Measurements from ENCODE around the gene ARRDC5.
"Not testable (repeated sequence)": the region's sequence is repeated elsewhere in the genome, so short reads cannot be mapped to it uniquely, and the experiment has no call there.

Gene ARRDC5

DNA sequence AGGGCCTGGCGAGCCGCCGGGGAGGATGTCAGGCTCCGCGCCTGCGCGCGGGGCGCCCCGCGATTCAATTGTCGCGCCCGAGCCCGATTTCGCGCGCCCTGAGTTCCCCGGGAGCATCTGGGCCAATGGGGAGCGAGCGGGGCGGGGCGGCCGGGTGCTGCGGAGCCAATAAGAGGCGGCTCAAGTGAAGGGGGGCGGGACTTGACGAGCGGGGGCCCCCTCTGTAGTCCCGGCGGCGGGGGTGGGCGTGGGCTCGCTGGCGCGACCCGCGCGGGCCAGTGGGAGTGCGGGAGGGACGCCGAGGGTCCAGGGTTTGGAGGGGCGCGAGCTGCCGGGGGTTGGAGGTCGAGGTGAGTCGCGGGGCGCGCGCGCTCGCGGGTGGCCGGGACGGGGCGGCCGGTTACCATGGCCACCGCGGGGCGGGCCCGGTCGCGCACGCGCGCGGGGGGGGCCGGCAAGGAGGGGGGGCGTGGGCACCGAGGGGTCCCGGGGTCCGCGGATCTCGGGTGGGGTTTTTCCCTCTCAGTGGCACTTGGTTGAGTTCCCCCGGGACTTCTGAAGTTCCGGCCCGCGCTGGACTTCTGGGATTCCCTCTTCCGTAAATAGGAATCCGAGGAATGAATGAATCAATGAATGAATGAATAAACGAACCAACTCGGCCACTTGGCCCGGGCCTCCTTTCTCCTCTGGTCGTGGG, 7.3 kb upstream of the ARRDC5 start:
- DNase-seq: peak; percentile 93

- peak; percentile 80 for DNase-seq
These were observed 6.6 kb upstream of the ARRDC5 start, which contains the start of gene UHRF1 for GRCh38 chr19:4909156-4909896. Gene UHRF1 (plus strand): TSS chr19:4909501. CDS start chr19:4910886, 1,385 bp downstream.

- no peak for DNase-seq
These were observed 6.1 kb upstream of the ARRDC5 start for GRCh38 chr19:4908781-4909155.

GRCh38 chr19:4908360-4908759, 5.7 kb upstream of the ARRDC5 start:
- DNase-seq: no peak

GRCh38 chr19:4906963-4907362, 4.3 kb upstream of the ARRDC5 start:
- no peak for DNase-seq

- DNase-seq: no peak
These were observed 1.8 kb upstream of the ARRDC5 start for GRCh38 chr19:4904481-4904880.

DNA sequence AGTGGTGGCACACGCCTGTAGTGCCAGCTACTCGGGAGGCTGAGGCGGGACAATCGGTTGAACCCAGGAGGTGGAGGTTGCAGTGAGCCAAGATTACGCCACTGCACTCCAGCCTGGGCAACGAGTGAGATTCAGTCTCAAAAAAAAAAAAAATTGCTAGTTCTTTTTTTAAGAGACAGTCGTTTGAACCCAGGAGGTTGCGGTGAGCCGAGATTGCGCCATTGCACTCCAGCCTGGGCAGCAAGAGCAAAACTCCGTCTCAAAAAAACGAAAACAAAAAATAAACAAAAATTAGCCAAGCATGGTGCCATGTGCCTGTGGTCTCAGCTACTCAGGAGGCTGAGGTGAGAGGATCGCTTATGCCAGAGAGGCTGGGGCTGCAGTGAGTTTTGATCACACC, 1.8 kb downstream of the ARRDC5 start:
- not testable (repeated sequence) for DNase-seq

DNA sequence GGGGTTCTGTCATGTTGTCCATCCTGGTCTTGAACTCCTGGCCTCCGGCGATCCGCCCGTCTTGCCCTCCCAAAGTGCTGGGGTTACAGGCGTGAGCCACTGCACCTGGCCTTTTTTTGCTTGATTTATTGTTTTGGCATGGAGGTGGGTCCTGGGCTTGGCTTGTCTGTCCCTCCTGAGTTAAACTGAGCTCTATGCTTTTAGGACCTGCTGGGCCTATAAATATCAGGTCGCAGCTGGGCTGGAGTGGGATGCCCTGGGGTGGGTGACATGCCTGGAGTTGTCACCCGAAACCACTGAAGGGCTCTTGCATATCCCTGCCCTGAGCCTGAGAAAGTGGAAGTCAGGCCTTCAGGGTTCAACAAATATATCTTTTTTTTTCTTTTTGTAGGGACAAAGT, 5.5 kb downstream of the ARRDC5 start:
- no peak for DNase-seq

- DNase-seq: no peak
These were observed 6.3 kb downstream of the ARRDC5 start for GRCh38 chr19:4896372-4896771.

DNA sequence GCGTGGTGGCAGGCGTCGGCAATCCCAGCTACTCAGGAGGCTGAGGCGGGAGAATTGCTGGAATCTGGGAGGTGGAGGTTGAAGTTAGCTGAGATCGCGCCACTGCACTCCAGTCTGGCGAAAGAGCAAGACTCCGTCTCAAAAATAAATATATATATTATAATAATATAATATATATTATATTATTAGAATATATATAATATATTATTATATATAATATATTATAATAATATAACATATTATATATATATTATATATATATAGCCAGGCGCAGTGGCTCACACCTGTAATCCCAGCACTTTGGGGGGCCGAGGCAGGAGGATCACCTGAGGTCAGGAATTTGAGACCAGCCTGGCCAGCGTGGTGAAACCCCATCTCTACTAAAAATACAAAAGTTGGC, 9.7 kb downstream of the ARRDC5 start:
- DNase-seq: not testable (repeated sequence)

- DNase-seq: no peak
These were observed 11.6 kb downstream of the ARRDC5 start for GRCh38 chr19:4891066-4891465.

GRCh38 chr19:4889034-4889815, 13.5 kb downstream of the ARRDC5 start:
- peak; percentile 78 for DNase-seq

- DNase-seq: not testable (repeated sequence)
These were observed 14.9 kb downstream of the ARRDC5 start for GRCh38 chr19:4887803-4888202.

- not testable (repeated sequence) for DNase-seq
These were observed 17.7 kb downstream of the ARRDC5 start for GRCh38 chr19:4884993-4885392.

DNA sequence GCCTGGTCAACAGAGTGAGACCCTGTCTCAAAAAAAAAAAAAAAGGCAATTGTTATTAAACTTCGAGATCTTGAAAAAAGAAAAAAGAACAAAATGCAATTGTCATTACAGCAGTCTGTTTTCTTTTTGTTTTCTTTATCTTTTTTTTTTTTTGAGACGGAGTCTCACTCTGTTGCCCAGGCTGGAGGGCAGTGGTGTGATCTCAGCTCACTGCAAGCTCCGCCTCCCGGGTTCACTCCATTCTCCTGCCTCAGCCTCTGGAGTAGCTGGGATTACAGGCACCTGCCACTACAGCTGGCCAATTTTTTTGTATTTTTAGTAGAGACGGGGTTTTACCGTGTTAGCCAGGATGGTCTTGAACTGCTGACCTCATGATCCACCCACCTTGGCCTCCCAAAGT, 19.8 kb downstream of the ARRDC5 start:
- not testable (repeated sequence) for DNase-seq

DNA sequence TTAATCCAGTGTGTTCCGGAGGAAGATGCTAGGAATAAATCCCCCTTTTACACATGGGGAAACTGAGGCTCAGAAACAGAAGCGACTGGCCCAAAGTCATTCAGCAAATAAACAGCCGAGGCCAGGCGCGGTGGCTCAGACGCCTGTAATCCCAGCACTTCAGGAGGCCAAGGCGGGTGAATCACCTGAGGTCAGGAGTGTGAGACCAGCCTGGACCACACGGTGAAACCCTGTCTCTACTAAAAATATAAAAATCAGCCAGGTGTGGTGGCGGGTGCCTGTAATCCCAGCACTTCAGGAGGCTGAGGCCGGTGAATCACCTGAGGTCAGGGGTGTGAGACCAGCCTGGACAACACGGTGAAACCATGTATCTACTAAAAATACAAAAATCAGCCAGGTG, 23.7 kb downstream of the ARRDC5 start:
- DNase-seq: no peak

- no peak for DNase-seq
These were observed 24.2 kb downstream of the ARRDC5 start for GRCh38 chr19:4878491-4878968.

DNA sequence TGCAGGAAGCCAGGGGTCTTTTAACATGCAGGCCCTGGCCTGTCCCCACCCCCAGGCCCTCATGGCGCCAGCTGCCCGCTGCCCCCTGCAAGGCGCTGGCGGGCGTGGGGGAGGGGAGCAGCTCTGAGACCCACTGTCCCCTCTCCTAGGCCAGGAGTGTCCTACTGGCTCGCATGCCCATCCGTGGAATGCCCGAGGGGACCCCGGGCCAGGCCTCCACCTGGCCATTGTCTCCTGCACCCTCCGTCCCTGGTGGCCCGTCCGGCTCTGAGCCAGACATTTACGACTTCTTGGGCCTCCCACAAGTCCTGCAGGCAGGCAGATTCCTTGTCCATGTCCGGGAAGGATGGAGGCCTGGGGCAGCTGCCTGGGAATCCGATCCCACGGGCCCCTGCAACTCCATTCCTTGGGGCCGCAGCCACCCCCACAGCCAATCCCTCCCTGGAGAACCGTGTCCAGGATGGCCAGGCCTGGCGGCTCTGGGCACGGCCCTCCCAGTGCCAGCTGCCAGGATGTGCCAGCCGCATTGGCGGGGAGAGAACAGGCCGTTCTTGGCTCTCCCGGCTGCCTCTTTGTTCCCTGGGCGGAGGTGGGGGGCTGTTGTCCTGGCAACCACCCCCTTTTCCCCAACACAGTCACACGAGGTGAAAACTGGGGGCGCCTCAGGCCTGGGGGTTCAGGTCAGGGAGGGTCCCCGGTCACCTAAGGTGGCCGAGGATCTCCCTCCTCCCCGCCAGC, 24.8 kb downstream of the ARRDC5 start:
- DNase-seq: no peak

DNA sequence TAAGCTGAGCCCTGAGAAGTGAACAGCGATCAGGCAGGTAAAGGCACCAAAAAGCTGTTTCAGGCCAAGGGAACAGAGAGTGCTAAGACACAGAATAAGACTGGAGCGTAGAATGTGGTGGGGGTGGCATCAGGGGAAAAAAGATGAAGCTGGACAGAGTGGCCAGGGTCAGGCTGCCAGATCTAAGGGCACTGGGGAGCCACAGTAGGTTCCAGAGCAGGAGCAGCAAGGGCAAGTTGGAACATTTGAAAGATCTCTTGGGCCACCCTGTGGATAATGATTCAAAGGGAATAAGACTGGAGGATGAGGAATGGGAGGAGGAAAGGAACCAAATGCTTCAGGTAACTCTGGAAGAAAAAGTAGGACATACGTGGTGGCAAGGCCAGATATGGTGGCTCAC, 28.8 kb downstream of the ARRDC5 start:
- no peak for DNase-seq

DNA sequence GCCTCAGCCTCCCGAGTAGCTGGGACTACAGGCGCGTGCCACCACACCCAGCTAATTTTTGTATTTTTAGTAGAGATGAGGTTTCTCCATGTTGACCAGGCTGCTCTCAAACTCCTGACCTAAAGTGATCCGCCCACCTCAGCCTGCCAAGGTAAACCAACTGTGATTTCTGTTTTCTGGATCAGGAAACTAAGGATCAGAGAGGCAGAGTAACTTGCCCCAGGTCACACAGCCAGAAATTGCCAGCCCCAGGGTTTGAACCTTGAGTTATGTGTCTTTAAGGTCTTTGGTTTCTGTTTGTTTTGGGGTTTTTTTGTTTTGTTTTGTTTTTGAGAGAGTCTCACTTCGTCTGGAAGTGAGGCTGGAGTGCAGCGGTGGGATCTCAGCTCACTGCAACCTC, 31.0 kb downstream of the ARRDC5 start:
- no peak for DNase-seq

DNA sequence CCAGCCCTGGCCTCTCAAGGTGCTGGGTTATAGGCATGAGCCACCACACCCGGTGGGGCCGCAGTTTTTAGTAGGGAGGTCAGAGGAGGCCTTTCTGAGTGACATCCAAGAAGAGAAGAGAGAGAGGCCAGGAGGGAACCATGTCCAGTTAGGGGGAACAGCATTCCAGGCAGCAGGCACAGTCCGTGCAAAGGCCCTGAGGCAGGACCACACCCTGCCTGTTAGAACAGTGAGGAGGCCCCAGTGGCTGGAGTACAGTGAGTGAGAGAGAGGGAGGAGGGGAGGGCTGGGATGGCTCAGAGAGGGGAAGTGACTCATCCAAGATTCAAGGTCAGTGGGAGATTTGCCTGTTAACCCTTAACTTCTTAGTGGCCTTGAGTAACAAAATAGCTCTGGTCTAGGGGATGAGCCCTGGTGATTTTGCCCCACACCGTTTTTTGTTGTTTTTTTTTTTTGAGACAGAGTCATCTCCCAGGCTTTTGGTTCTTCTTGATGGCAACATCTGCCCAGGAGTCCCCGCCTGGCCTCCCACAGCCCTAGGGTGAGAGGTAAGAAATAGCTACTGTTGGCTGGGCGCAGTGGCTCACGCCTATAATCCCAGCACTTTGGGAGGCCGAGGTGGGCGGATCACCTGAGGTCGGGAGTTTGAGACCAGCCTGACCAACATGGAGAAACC, 32.5 kb downstream of the ARRDC5 start:
- DNase-seq: no peak

DNA sequence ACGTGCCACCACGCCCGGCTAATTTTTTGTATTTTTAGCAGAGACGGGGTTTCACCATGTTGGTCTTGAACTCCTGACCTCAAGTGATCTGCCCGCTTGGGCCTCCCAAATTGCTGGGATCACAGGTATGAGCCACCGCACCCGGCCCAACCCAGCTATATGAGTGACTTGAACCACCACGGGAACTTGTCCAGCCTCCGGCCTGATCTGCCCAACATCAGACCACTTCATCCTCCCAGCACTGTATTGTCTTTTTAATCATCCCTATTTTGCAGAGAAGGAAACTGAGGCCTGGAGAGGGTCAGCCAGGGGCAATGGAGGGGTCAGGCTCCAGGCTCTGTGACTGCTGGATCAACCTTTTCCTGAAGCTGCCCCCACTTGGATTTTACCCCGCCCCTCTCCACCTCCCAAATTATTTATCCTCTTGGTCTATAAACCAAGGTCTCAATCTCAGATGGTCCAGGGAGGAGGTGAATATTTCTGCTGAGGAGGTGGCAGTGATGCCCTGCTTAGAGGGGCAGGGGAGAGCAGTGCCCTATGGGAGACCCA, 34.3 kb downstream of the ARRDC5 start:
- no peak for DNase-seq
